DND-41 (cell line): ENCODE data around the gene FRS2.

Experiments
- ATAC-seq: fragments of 200-7000 bp; cut with Tn5 transposase; 3 replicates; pipeline ENCODE4 v1.9.1; 2021; ENCODE audit warnings: low read depth; ENCODE audit not compliant: insufficient read depth
- DNase-seq: peaks from one replicate; pipeline ENCODE4 v3.0.0-alpha.2; 2020
- H2AFZ ChIP-seq: 2 replicates; pipeline ENCODE4 v1.6.0; 2012; ENCODE audit warnings: low read depth, low read length
- H3K27ac ChIP-seq: 2 replicates; pipeline ENCODE4 v1.5.1; 2012; ENCODE audit warnings: low read length, inconsistent platforms
- H3K27me3 ChIP-seq: fragments of 200-600 bp; sonication (generic); 2 replicates; pipeline ENCODE4 v1.6.0; 2012; ENCODE audit warnings: low read length, mild to moderate bottlenecking, inconsistent platforms; ENCODE audit not compliant: insufficient read depth, poor library complexity
- H3K36me3 ChIP-seq: 2 replicates; pipeline ENCODE4 v1.5.1; 2012; ENCODE audit warnings: low read length, inconsistent platforms; ENCODE audit not compliant: insufficient read depth
- H3K4me1 ChIP-seq: 2 replicates; pipeline ENCODE4 v1.5.1; 2012; ENCODE audit warnings: mild to moderate bottlenecking, low read length; ENCODE audit not compliant: insufficient read depth
- H3K4me2 ChIP-seq: 2 replicates; pipeline ENCODE4 v1.6.0; 2012; ENCODE audit warnings: mild to moderate bottlenecking, moderate library complexity, low read length, inconsistent platforms; ENCODE audit not compliant: insufficient read depth
- H3K4me3 ChIP-seq, 2 experiments: fragments of 200-600 bp in 1 of 2; shearing (Covaris generic) in 1 of 2; 2 replicates each; pipeline ENCODE4 v1.5.1; 2012 to 2016; ENCODE audit warnings: inconsistent platforms in 2 of 2, low read length in 2 of 2, mild to moderate bottlenecking in 2 of 2, low read depth in 1 of 2, moderate library complexity in 1 of 2
- H3K79me2 ChIP-seq: 2 replicates; pipeline ENCODE4 v1.6.0; 2012; ENCODE audit warnings: low read length, inconsistent platforms; ENCODE audit not compliant: insufficient read depth
- H3K9ac ChIP-seq: 2 replicates; pipeline ENCODE4 v1.6.0; 2012; ENCODE audit warnings: low read depth, mild to moderate bottlenecking, inconsistent platforms, low read length, moderate library complexity
- H3K9me3 ChIP-seq: 2 replicates; pipeline ENCODE4 v1.5.1; 2012; ENCODE audit warnings: low read length, moderate library complexity, mild to moderate bottlenecking, inconsistent platforms; ENCODE audit not compliant: insufficient read depth, severe bottlenecking
- H4K20me1 ChIP-seq: 2 replicates; pipeline ENCODE4 v1.6.0; 2012; ENCODE audit warnings: low read length; ENCODE audit not compliant: insufficient read depth
- EZH2 ChIP-seq: IDR thresholded peaks from 3 replicates; pipeline ENCODE4 v1.6.1; 2012; ENCODE audit warnings: borderline replicate concordance, low read depth, mild to moderate bottlenecking, moderate library complexity, low read length, inconsistent platforms; ENCODE audit not compliant: severe bottlenecking
- TF ChIP-seq, protein P1 (sequence below): IDR thresholded peaks from 2 replicates; pipeline ENCODE4 v1.5.1; 2012; ENCODE audit warnings: borderline replicate concordance, low read length, moderate library complexity, mild to moderate bottlenecking; ENCODE audit not compliant: poor library complexity, severe bottlenecking; ENCODE audit errors: extremely low read depth

The FRS2 gene

GRCh38 chr12:69471076-69471430, 865 bp downstream of the FRS2 start:
- no peaks in the 10 kb centered on the region for H3K27me3 ChIP-seq
- H4K20me1 ChIP-seq: peaks cover 36% of the 10 kb centered on the region; the same call in 1 of the 2 replicates
- peak overlapping the region; percentile 95 to 99 for H3K4me3 ChIP-seq
- H3K4me2 ChIP-seq: peak overlapping the region; percentile 94
- H3K36me3 ChIP-seq: peaks cover 2% of the 10 kb centered on the region; the same call in 1 of the 2 replicates
- peak overlapping the region; percentile 88 for H2AFZ ChIP-seq
- peaks cover 36% of the 10 kb centered on the region for H3K4me1 ChIP-seq
- ATAC-seq (no peak), DNase-seq (no peak)
- peak overlapping the region; percentile 94 for H3K9ac ChIP-seq
- no peak for TF ChIP-seq EZH2
- TF ChIP-seq, protein P1, sequence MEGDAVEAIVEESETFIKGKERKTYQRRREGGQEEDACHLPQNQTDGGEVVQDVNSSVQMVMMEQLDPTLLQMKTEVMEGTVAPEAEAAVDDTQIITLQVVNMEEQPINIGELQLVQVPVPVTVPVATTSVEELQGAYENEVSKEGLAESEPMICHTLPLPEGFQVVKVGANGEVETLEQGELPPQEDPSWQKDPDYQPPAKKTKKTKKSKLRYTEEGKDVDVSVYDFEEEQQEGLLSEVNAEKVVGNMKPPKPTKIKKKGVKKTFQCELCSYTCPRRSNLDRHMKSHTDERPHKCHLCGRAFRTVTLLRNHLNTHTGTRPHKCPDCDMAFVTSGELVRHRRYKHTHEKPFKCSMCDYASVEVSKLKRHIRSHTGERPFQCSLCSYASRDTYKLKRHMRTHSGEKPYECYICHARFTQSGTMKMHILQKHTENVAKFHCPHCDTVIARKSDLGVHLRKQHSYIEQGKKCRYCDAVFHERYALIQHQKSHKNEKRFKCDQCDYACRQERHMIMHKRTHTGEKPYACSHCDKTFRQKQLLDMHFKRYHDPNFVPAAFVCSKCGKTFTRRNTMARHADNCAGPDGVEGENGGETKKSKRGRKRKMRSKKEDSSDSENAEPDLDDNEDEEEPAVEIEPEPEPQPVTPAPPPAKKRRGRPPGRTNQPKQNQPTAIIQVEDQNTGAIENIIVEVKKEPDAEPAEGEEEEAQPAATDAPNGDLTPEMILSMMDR: no peak
- H3K27ac ChIP-seq: peak overlapping the region; percentile 90
- H3K9me3 ChIP-seq: no peaks in the 10 kb centered on the region
- H3K79me2 ChIP-seq: peaks cover 58% of the 10 kb centered on the region

DNA sequence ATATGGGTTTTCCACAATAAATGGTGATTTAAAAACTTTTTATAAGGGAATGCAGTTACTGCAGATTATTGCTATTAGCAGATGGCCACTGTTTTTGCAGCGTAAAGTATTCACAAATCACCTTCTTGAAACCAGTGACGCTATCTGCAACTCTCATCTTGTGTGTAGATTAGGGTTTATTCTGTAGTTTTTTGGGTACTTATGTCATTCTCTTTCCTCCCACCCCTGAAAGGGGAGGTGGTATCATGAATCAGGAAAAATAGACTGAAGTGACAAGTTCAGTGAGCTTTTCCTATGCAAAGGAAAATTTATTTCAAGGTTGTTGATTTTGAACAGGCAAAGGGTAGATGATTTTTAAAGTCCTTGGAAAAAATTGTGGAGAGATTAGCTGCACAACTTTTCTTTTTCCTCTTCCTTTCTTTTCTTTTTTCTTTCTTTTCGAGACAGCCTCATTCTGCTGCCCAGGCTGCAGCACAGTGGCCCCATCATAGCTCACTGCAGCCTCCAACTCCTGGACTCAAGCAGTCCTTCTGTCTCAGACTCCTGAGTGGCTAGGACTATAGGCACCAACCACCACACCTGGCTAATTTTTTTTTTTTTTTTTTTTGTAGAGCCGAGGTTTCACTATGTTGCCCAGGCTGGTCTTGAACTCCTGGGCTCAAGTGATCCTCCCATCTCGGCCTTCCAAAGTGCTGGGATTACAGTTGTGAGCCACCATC, 1.6 kb downstream of the FRS2 start:
- no peak for DNase-seq
- peaks cover 36% of the 10 kb centered on the region for H3K4me1 ChIP-seq
- H3K36me3 ChIP-seq: peaks cover 2% of the 10 kb centered on the region; the same call in 1 of the 2 replicates
- peaks cover 40% of the 10 kb centered on the region; the same call in 1 of the 2 replicates for H4K20me1 ChIP-seq
- no peak for ATAC-seq
- H3K9me3 ChIP-seq: no peaks in the 10 kb centered on the region
- peak overlapping the region; percentile 94 for H3K4me2 ChIP-seq
- peak overlapping the region; percentile 95 to 99; a peak in 3 of 4 replicates for H3K4me3 ChIP-seq
- TF ChIP-seq EZH2: no peak
- TF ChIP-seq, protein P1: no peak
- H2AFZ ChIP-seq: no peak overlapping the region
- H3K79me2 ChIP-seq: peaks cover 66% of the 10 kb centered on the region
- no peaks in the 10 kb centered on the region for H3K27me3 ChIP-seq
- H3K9ac ChIP-seq: peak overlapping the region; percentile 94
- no peak overlapping the region for H3K27ac ChIP-seq

DNA sequence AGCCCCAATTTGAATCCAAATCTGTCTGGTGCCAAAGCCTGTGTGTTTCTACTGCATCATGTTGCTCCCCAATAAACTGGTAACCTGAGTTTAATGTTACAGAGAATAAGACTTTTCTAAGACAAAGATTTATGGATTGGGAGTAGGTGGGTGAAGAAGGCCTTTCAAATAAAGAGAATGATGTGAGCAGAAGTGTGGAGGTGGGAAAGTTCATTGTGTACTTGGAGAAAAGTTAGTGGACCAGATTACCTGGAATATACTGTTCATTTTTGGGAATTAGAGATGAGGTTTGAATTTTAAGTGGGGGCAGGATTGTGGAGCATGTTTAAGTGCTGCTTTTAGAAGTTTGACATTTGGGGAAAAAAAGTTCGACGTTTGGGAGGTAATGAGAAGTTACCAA, 3.1 kb downstream of the FRS2 start:
- no peak overlapping the region for H3K4me3 ChIP-seq
- DNase-seq (no peak), ATAC-seq (no peak)
- no peaks in the 10 kb centered on the region for H3K27me3 ChIP-seq
- H3K79me2 ChIP-seq: peaks cover 77% of the 10 kb centered on the region
- peaks cover 36% of the 10 kb centered on the region for H3K4me1 ChIP-seq
- no peak overlapping the region for H2AFZ ChIP-seq
- no peaks in the 10 kb centered on the region for H3K9me3 ChIP-seq
- TF ChIP-seq, protein P1: no peak
- H3K27ac ChIP-seq: no peak overlapping the region
- peak overlapping the region; percentile 94 for H3K4me2 ChIP-seq
- H3K9ac ChIP-seq: no peak overlapping the region
- peaks cover 40% of the 10 kb centered on the region; the same call in 1 of the 2 replicates for H4K20me1 ChIP-seq
- peaks cover 2% of the 10 kb centered on the region; the same call in 1 of the 2 replicates for H3K36me3 ChIP-seq
